ENCODE results near the gene ABCD1.

GRCh38 chrX:153792368-153792767 lies 67.7 kb downstream of the ABCD1 start:
- TF ChIP-seq CTCF (IDR thresholded peaks at IDR 0.05) (no peak), POLR2A (IDR thresholded peaks at IDR 0.05) (no peak), EP300 (IDR thresholded peaks at IDR 0.05) (no peak)

Measured in tibial nerve (tissue), 4 donors.